Renal cortex interstitium (tissue), 11 donors: ENCODE results near the gene DCUN1D2. TPM values are rescaled to one million over a fixed set of nuclear protein-coding genes. Genes with fewer than 3 reads are reported as not detected.
"Not testable (repeated sequence)": the region's sequence is repeated elsewhere in the genome, so short reads cannot be mapped to it uniquely, and the experiment has no call there.

Experiments used
- DNase-seq, 11 donors: peaks; one replicate each; pipeline ENCODE4 v3.0.0-alpha.2; 2013; ENCODE audit warnings: low read depth in 9 of 11, low spot score in 4 of 11; ENCODE audit errors: extremely low read depth in 1 of 11
- polyA plus RNA-seq, 3 donors: library from polyadenylated mRNA; unstranded; fragments of 120-200 nt; gene quantifications; one replicate each; pipeline ENCODE4 v1.2.1, GENCODE V29; 2013; ENCODE audit not compliant: insufficient read length in 3 of 3

The DCUN1D2 gene
- polyA plus RNA-seq, 3 donors = 17.7 to 31.1 (median 22.2) TPM

- DNase-seq = no peak
Measured at GRCh38 chr13:113474179-113474578, 16.3 kb downstream of the DCUN1D2 start.

- DNase-seq = no peak
Measured at GRCh38 chr13:113472355-113473025, 18.0 kb downstream of the DCUN1D2 start.

GRCh38 chr13:113471844-113472243 lies 18.7 kb downstream of the DCUN1D2 start:
- DNase-seq = no peak

- DNase-seq = not testable (repeated sequence)
Measured at GRCh38 chr13:113470635-113471163, 19.8 kb downstream of the DCUN1D2 start.

- no peak for DNase-seq
Measured at GRCh38 chr13:113470073-113470472, 20.4 kb downstream of the DCUN1D2 start.

GRCh38 chr13:113469582-113469981 lies 20.9 kb downstream of the DCUN1D2 start:
- DNase-seq = no peak

GRCh38 chr13:113468472-113469201 lies 21.9 kb downstream of the DCUN1D2 start:
- no peak for DNase-seq

GRCh38 chr13:113468029-113468428 lies 22.5 kb downstream of the DCUN1D2 start:
- no peak for DNase-seq

- no peak for DNase-seq
Measured at GRCh38 chr13:113466383-113466782, 24.1 kb downstream of the DCUN1D2 start.

GRCh38 chr13:113465300-113465699 lies 25.2 kb downstream of the DCUN1D2 start:
- no peak for DNase-seq

- DNase-seq = no peak
Measured at GRCh38 chr13:113464476-113464875, 26.0 kb downstream of the DCUN1D2 start.

GRCh38 chr13:113461022-113461751 lies 29.3 kb downstream of the DCUN1D2 start:
- no peak for DNase-seq

GRCh38 chr13:113460599-113460998 lies 29.9 kb downstream of the DCUN1D2 start:
- DNase-seq = no peak

GRCh38 chr13:113460064-113460555 lies 30.4 kb downstream of the DCUN1D2 start:
- no peak for DNase-seq

- DNase-seq = no peak
Measured at GRCh38 chr13:113458253-113459065, 32.1 kb downstream of the DCUN1D2 start.

- no peak for DNase-seq
Measured at GRCh38 chr13:113457510-113457909, 33.0 kb downstream of the DCUN1D2 start.

- DNase-seq = no peak
Measured at GRCh38 chr13:113456116-113456702, 34.3 kb downstream of the DCUN1D2 start.

GRCh38 chr13:113455384-113455783 lies 35.1 kb downstream of the DCUN1D2 start:
- DNase-seq = no peak
